ENCODE measurements around the gene HDAC11. TPM values are rescaled to one million over a fixed set of nuclear protein-coding genes. Genes with fewer than 3 reads are reported as not detected.

HDAC11 gene
- total and polyA plus RNA-seq, 2 of the 13 experiments (the other 11 are each of a cell fraction or from before 2014, with no cell fraction given) = 13.7 to 33.1 TPM

GRCh38 chr3:13533885-13534301 lies 53.8 kb downstream of the HDAC11 start:
- Histone ChIP-seq H3K4me1 (ENCODE audit: insufficient read depth, low read length) (no peaks in the 10 kb centered on the region), H3K4me3 (replicated peaks in 1 of 3; ENCODE audit: insufficient read depth in 1 of 3, low read depth in 2 of 3, low read length in 3 of 3) (no peak overlapping the region), H3K79me2 (ENCODE audit: insufficient read depth, low read length) (no peaks in the 10 kb centered on the region), H3K9ac (ENCODE audit: insufficient read depth, low read depth, low read length) (no peak overlapping the region), H3K27ac (ENCODE audit: extremely low read length, insufficient read depth, low read length) (no peak overlapping the region), H3K9me3 (ENCODE audit: low read length) (no peaks in the 10 kb centered on the region), H4K20me1 (ENCODE audit: insufficient read depth, low read length) (no peaks in the 10 kb centered on the region), H2AFZ (ENCODE audit: low read length) (no peak overlapping the region), H3K36me3 (replicated peaks in 1 of 2; ENCODE audit: control insufficient read depth in 1 of 2, insufficient read depth in 2 of 2, low read length in 2 of 2) (no peaks in the 10 kb centered on the region), H3K27me3 (ENCODE audit: control insufficient read depth in 1 of 2, insufficient read depth in 2 of 2, low read length in 2 of 2) (peaks cover 10 to 75% of the 10 kb centered on the region in 2 experiments), H3K4me2 (ENCODE audit: low read depth, low read length) (no peak overlapping the region)
- ATAC-seq (no peak), DNase-seq (ENCODE audit: low spot score) (no peak), FAIRE-seq (no peak)
- 30% methylated on average over 5 of the region's 8 CpGs for WGBS (ENCODE audit: low lambda C conversion rate)
- intact Hi-C loops (cut with micrococcal nuclease; ENCODE audit: unreplicated experiment) = no loop called here
- BruUV-seq (replicated peaks) = no TSS peak
- ChIA-PET POLR2A (no interaction called here), CTCF (ENCODE audit: low intra/inter-chr PET ratio, low total read pairs) (no interaction called here)
- in situ Hi-C loops (cut with HindIII; ENCODE audit: extremely low pct_ligation_motif_present, low pct_unique_long_range_greater_than_20kb) = no loop called here
- TF ChIP-seq CENPBD1 (CRISPR knock-in tag; IDR thresholded peaks at IDR 0.05; ENCODE audit: borderline replicate concordance, low read depth) (no peak), ZNF496 (CRISPR knock-in tag; IDR thresholded peaks at IDR 0.05; ENCODE audit: insufficient replicate concordance) (no peak), SNAPC2 (CRISPR knock-in tag; IDR thresholded peaks at IDR 0.05) (no peak), ZBTB7B (CRISPR knock-in tag; IDR thresholded peaks at IDR 0.05) (no peak), ZNF646 (CRISPR knock-in tag; IDR thresholded peaks at IDR 0.05) (no peak), ZNF883 (CRISPR knock-in tag; IDR thresholded peaks at IDR 0.05; ENCODE audit: not compliant biosample characterization) (no peak), HIVEP1 (CRISPR knock-in tag; IDR thresholded peaks at IDR 0.05) (no peak), JUNB (CRISPR knock-in tag; IDR thresholded peaks at IDR 0.05; ENCODE audit: borderline replicate concordance) (no peak), FOXP1 (IDR thresholded peaks at IDR 0.05) (no peak), FOXP1 (CRISPR knock-in tag; IDR thresholded peaks at IDR 0.05) (no peak), ZNF235 (CRISPR knock-in tag; IDR thresholded peaks at IDR 0.05; ENCODE audit: borderline replicate concordance) (no peak), PITX1 (CRISPR knock-in tag; IDR thresholded peaks at IDR 0.05) (no peak)
- TF ChIP-seq, protein P1, sequence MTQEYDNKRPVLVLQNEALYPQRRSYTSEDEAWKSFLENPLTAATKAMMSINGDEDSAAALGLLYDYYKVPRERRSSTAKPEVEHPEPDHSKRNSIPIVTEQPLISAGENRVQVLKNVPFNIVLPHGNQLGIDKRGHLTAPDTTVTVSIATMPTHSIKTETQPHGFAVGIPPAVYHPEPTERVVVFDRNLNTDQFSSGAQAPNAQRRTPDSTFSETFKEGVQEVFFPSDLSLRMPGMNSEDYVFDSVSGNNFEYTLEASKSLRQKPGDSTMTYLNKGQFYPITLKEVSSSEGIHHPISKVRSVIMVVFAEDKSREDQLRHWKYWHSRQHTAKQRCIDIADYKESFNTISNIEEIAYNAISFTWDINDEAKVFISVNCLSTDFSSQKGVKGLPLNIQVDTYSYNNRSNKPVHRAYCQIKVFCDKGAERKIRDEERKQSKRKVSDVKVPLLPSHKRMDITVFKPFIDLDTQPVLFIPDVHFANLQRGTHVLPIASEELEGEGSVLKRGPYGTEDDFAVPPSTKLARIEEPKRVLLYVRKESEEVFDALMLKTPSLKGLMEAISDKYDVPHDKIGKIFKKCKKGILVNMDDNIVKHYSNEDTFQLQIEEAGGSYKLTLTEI (CRISPR knock-in tag; conservative IDR thresholded peaks at IDR 0.05) = no peak
- TF ChIP-seq, protein P2, sequence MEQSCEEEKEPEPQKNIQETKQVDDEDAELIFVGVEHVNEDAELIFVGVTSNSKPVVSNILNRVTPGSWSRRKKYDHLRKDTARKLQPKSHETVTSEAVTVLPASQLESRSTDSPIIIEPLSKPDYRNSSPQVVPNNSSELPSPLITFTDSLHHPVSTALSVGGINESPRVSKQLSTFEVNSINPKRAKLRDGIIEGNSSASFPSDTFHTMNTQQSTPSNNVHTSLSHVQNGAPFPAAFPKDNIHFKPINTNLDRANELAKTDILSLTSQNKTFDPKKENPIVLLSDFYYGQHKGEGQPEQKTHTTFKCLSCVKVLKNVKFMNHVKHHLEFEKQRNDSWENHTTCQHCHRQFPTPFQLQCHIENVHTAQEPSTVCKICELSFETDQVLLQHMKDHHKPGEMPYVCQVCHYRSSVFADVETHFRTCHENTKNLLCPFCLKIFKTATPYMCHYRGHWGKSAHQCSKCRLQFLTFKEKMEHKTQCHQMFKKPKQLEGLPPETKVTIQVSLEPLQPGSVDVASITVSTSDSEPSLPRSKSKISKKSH (CRISPR knock-in tag; IDR thresholded peaks at IDR 0.05; ENCODE audit: borderline replicate concordance) = no peak

Data from HepG2 (cell line).